ENCODE results near the gene ZBTB44.

GRCh38 chr11:130330101-130330684 is 15.5 kb upstream of the ZBTB44 start:
- TF ChIP-seq CTCF (conservative IDR thresholded peaks at IDR 0.05; ENCODE audit: low read depth, low read length) (no peak), EZH2 (IDR thresholded peaks at IDR 0.05; ENCODE audit: low read length, unreplicated experiment) (no peak)

Measured in PC-3 (cell line).